SU-DHL-6 (cell line): ENCODE measurements around the gene MYL3.

Source experiments
- CTCF ChIP-seq: fragments of 200-600 bp; sonication (generic); IDR thresholded peaks from one replicate; pipeline ENCODE4 v1.5.1; 2017; ENCODE audit warnings: antibody characterized with exemption, mild to moderate bottlenecking, low read length, moderate library complexity; ENCODE audit not compliant: insufficient read depth, poor library complexity, severe bottlenecking
- EZH2phosphoT487 ChIP-seq: fragments of 200-600 bp; sonication (generic), shearing (Covaris generic); conservative IDR thresholded peaks from 2 replicates; pipeline ENCODE4 v1.6.1; 2018; ENCODE audit warnings: mild to moderate bottlenecking, antibody characterized with exemption, low read length, moderate library complexity, mixed read lengths

- TF ChIP-seq CTCF (peak; percentile 85), EZH2phosphoT487 (no peak)
Measured at GRCh38 chr3:46895204-46895660, 32.0 kb upstream of the MYL3 start.
